Endothelial cell of umbilical vein (primary cell): ENCODE measurements around the gene UAP1L1.

ENCODE experiments used
- CTCF ChIP-seq, 2 donors: IDR thresholded peaks; 1 replicate in 1 of 2; 2 replicates in 1 of 2; pipeline ENCODE4 v1.5.1; 2011; ENCODE audit warnings: low read length in 2 of 2, mild to moderate bottlenecking in 2 of 2, moderate library complexity in 2 of 2, control low read depth in 1 of 2, inconsistent platforms in 1 of 2, low read depth in 1 of 2; ENCODE audit not compliant: insufficient read depth in 1 of 2; ENCODE audit errors: extremely low read depth in 1 of 2
- EZH2 ChIP-seq: IDR thresholded peaks from 2 replicates; pipeline ENCODE4 v1.6.1; 2012; ENCODE audit warnings: borderline replicate concordance, low read depth, mild to moderate bottlenecking, moderate library complexity, low read length, inconsistent platforms; ENCODE audit not compliant: severe bottlenecking
- FOS ChIP-seq: IDR thresholded peaks from 2 replicates; pipeline ENCODE4 v1.6.1; 2011; ENCODE audit warnings: mild to moderate bottlenecking, low read length, moderate library complexity, borderline replicate concordance; ENCODE audit not compliant: insufficient read depth
- GATA2 ChIP-seq: IDR thresholded peaks from 2 replicates; pipeline ENCODE4 v1.7.0; 2011; ENCODE audit warnings: low read depth, mild to moderate bottlenecking, moderate library complexity, mixed read lengths, low read length; ENCODE audit not compliant: insufficient read length, insufficient read depth
- JUN ChIP-seq: IDR thresholded peaks from 2 replicates; pipeline ENCODE4 v1.6.1; 2011; ENCODE audit warnings: borderline replicate concordance, low read depth; ENCODE audit not compliant: insufficient read length, insufficient read depth
- MYC ChIP-seq: IDR thresholded peaks from one replicate; pipeline ENCODE4 v1.6.1; 2011; ENCODE audit warnings: mild to moderate bottlenecking, low read depth, low read length
- POLR2A ChIP-seq: IDR thresholded peaks from 2 replicates; pipeline ENCODE4 v1.6.1; 2012; ENCODE audit warnings: low read depth, mild to moderate bottlenecking, control low read depth, low read length
- POLR2AphosphoS5 ChIP-seq: IDR thresholded peaks from 2 replicates; pipeline ENCODE4 v1.6.1; 2012; ENCODE audit warnings: low read depth, mild to moderate bottlenecking, control low read depth, low read length, moderate library complexity; ENCODE audit not compliant: insufficient read depth
- TF ChIP-seq, protein P1 (sequence below): IDR thresholded peaks from 2 replicates; pipeline ENCODE4 v1.6.1; 2011; ENCODE audit not compliant: insufficient read depth, insufficient read length

DNA sequence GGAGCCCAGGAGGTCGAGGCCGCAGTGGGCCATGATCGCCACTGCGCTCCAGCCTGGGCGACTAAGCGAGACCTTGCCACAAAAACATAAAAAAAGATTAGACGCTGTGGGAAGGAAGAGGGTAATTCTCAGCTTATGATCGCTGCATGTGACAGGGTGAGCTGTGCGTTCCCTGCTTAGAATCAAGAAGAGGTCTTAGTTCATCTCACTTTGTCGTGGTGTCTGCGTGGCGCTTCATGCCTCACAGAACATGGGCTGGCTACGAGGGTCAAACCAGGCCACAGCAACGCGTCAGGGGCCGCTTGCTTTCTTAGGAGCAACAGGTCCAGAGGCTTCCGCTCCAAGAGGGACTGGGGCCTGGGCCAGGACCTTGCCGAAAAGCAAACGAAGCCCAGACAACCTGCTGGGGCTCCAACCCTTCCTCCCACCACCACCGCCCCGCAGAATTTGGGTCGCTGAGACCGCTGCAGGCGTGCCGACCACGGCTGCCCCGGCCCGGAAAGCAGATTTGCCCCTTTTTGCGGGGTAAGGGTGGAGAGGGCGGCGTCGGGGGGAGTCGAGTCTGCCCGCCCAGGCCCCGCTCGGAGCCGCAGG is 51.6 kb downstream of the UAP1L1 start:
- TF ChIP-seq CTCF (IDR thresholded peaks at IDR 0.05; ENCODE audit: extremely low read depth in 1 of 2, insufficient read depth in 1 of 2, low read depth in 1 of 2, low read length in 2 of 2) (no peak), POLR2A (no peak), POLR2AphosphoS5 (no peak), EZH2 (no peak), JUN (no peak), GATA2 (no peak), FOS (no peak), MYC (no peak)
- TF ChIP-seq, protein P1, sequence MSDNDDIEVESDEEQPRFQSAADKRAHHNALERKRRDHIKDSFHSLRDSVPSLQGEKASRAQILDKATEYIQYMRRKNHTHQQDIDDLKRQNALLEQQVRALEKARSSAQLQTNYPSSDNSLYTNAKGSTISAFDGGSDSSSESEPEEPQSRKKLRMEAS: no peak
